Peyer's patch (tissue), 4 donors: ENCODE measurements around the gene DOCK4.

Source experiments
- POLR2A ChIP-seq, 2 donors: fragments of 450-650 bp; IDR thresholded peaks; one replicate each; pipeline ENCODE4 v1.5.1; 2017; ENCODE audit warnings: antibody characterized with exemption in 2 of 2, mild to moderate bottlenecking in 2 of 2, moderate library complexity in 2 of 2
- TF ChIP-seq, protein P1 (sequence below), 6 experiments: fragments of 450-650 bp in 4 of 6; fragments of 200-600 bp in 2 of 6; sonication (generic) in 1 of 6; IDR thresholded peaks; one replicate each; pipeline ENCODE4 v1.5.1; 2017 to 2019; ENCODE audit warnings: antibody characterized with exemption in 6 of 6, mild to moderate bottlenecking in 3 of 6, moderate library complexity in 1 of 6

- TF ChIP-seq, protein P1, sequence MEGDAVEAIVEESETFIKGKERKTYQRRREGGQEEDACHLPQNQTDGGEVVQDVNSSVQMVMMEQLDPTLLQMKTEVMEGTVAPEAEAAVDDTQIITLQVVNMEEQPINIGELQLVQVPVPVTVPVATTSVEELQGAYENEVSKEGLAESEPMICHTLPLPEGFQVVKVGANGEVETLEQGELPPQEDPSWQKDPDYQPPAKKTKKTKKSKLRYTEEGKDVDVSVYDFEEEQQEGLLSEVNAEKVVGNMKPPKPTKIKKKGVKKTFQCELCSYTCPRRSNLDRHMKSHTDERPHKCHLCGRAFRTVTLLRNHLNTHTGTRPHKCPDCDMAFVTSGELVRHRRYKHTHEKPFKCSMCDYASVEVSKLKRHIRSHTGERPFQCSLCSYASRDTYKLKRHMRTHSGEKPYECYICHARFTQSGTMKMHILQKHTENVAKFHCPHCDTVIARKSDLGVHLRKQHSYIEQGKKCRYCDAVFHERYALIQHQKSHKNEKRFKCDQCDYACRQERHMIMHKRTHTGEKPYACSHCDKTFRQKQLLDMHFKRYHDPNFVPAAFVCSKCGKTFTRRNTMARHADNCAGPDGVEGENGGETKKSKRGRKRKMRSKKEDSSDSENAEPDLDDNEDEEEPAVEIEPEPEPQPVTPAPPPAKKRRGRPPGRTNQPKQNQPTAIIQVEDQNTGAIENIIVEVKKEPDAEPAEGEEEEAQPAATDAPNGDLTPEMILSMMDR (IDR thresholded peaks at IDR 0.05) = no peak
- TF ChIP-seq POLR2A (IDR thresholded peaks at IDR 0.05) = no peak
Measured at GRCh38 chr7:111918461-111918860, 287.7 kb downstream of the DOCK4 start.
